GM23338 (cell line): ENCODE results near the gene UNC93A. TPM values are rescaled to one million over a fixed set of nuclear protein-coding genes. Genes with fewer than 3 reads are reported as not detected.

Experiments used
- ATAC-seq: fragments of 200-7000 bp; cut with Tn5 transposase; 3 replicates; pipeline ENCODE4 v1.9.1; 2020
- DNase-seq: peaks from one replicate; pipeline ENCODE4 v3.0.0-alpha.2; 2015; ENCODE audit warnings: low spot score
- H2AFZ ChIP-seq: fragments of 200-600 bp; sonication (generic); 2 replicates; pipeline ENCODE4 v1.8.0; 2016; ENCODE audit warnings: antibody characterized with exemption, mild to moderate bottlenecking, moderate library complexity
- H3F3A ChIP-seq: fragments of 200-600 bp; sonication (generic); replicated peaks from 2 replicates; pipeline ENCODE4 v1.8.0; 2017; ENCODE audit warnings: antibody characterized with exemption, mixed run types, low read depth
- H3K27ac ChIP-seq: fragments of 200-600 bp; sonication (generic); 2 replicates; pipeline ENCODE4 v1.6.1; 2016; ENCODE audit warnings: low read depth
- H3K27me3 ChIP-seq: fragments of 200-600 bp; sonication (generic); 2 replicates; pipeline ENCODE4 v1.8.0; 2016; ENCODE audit warnings: mild to moderate bottlenecking, mixed run types, moderate library complexity; ENCODE audit not compliant: insufficient read depth
- H3K36me3 ChIP-seq: fragments of 200-600 bp; sonication (generic); 2 replicates; pipeline ENCODE4 v1.8.0; 2016; ENCODE audit warnings: mild to moderate bottlenecking; ENCODE audit not compliant: insufficient read depth
- H3K4me1 ChIP-seq: fragments of 200-600 bp; sonication (generic); 2 replicates; pipeline ENCODE4 v1.8.0; 2016; ENCODE audit warnings: mild to moderate bottlenecking, moderate library complexity; ENCODE audit not compliant: insufficient read depth
- H3K4me2 ChIP-seq: fragments of 200-600 bp; sonication (generic); 2 replicates; pipeline ENCODE4 v1.7.1; 2017; ENCODE audit warnings: mixed run types
- H3K4me3 ChIP-seq: fragments of 200-600 bp; sonication (generic); 2 replicates; pipeline ENCODE4 v1.6.1; 2016; ENCODE audit warnings: mixed run types
- H3K79me2 ChIP-seq: fragments of 200-600 bp; sonication (generic); replicated peaks from 2 replicates; pipeline ENCODE4 v1.8.0; 2017; ENCODE audit warnings: mild to moderate bottlenecking; ENCODE audit not compliant: insufficient read depth
- H3K9me2 ChIP-seq: fragments of 200-600 bp; sonication (generic); 2 replicates; pipeline ENCODE4 v1.8.0; 2017; ENCODE audit not compliant: insufficient read depth
- H4K20me1 ChIP-seq: fragments of 200-600 bp; sonication (generic); replicated peaks from 2 replicates; pipeline ENCODE4 v1.8.0; 2017; ENCODE audit warnings: mild to moderate bottlenecking; ENCODE audit not compliant: insufficient read depth
- H3K27ac Mint-ChIP-seq: 2 replicates; pipeline ENCODE4 v1.8.0; 2020; ENCODE audit warnings: inconsistent platforms, mild to moderate bottlenecking, moderate library complexity, mixed read lengths
- H3K27me3 Mint-ChIP-seq: 3 replicates; pipeline ENCODE4 v1.8.0; 2022; ENCODE audit warnings: low read depth, mild to moderate bottlenecking, moderate library complexity, mixed read lengths, inconsistent platforms; ENCODE audit not compliant: insufficient read depth, poor library complexity
- H3K36me3 Mint-ChIP-seq: 3 replicates; pipeline ENCODE4 v1.8.0; 2021; ENCODE audit warnings: low read depth, mild to moderate bottlenecking, inconsistent platforms, moderate library complexity, mixed read lengths
- H3K4me1 Mint-ChIP-seq: 3 replicates; pipeline ENCODE4 v1.8.0; 2020; ENCODE audit warnings: mild to moderate bottlenecking, inconsistent platforms, mixed read lengths
- H3K4me3 Mint-ChIP-seq: 3 replicates; pipeline ENCODE4 v1.8.0; 2021; ENCODE audit warnings: moderate library complexity, mild to moderate bottlenecking, inconsistent platforms, mixed read lengths
- H3K9me3 Mint-ChIP-seq: 3 replicates; pipeline ENCODE4 v1.8.0; 2020; ENCODE audit warnings: moderate library complexity, mild to moderate bottlenecking, inconsistent platforms, mixed read lengths
- CREB1 ChIP-seq: fragments of 250-450 bp; sonication (Bioruptor Pico); IDR thresholded peaks from 2 replicates; pipeline ENCODE4 v1.5.0; 2020; ENCODE audit warnings: low read depth, mild to moderate bottlenecking, moderate library complexity
- NANOG ChIP-seq: IDR thresholded peaks from 2 replicates; pipeline ENCODE4 v1.6.1; 2016; ENCODE audit warnings: antibody characterized with exemption, borderline replicate concordance
- STAT1 ChIP-seq: IDR thresholded peaks from one replicate; pipeline ENCODE4 v1.6.1; 2016; ENCODE audit warnings: antibody characterized with exemption; ENCODE audit not compliant: unreplicated experiment
- ZNF331 ChIP-seq: fragments of 250-450 bp; sonication (Bioruptor Pico); IDR thresholded peaks from 2 replicates; pipeline ENCODE4 v1.5.0; 2020; ENCODE audit warnings: low read depth, mild to moderate bottlenecking, moderate library complexity
- ZNF462 ChIP-seq: fragments of 250-450 bp; sonication (Bioruptor Pico); IDR thresholded peaks from 2 replicates; pipeline ENCODE4 v1.5.0; 2020; ENCODE audit warnings: mild to moderate bottlenecking, moderate library complexity
- polyA plus RNA-seq: library from polyadenylated mRNA; unstranded; fragments of >200 nt; fragmentation: Nextera tagmentation; extraction: Ambion mirVana; gene quantifications from 2 replicates; pipeline ENCODE4 v1.2.1, GENCODE V29; 2016
- total RNA-seq: library from RNA; depleted of rRNA; stranded (reverse); fragments of >200 nt; shearing (Covaris generic); gene quantifications from 2 replicates; pipeline ENCODE4 v1.2.3, GENCODE V29; 2014
- TF ChIP-seq, protein P1 (sequence below): IDR thresholded peaks from one replicate; pipeline ENCODE4 v1.6.1; 2018; ENCODE audit warnings: antibody characterized with exemption; ENCODE audit not compliant: unreplicated experiment

The UNC93A gene
- total and polyA plus RNA-seq, 2 experiments from 2014 or later: 0.18 to 0.28 TPM

DNA sequence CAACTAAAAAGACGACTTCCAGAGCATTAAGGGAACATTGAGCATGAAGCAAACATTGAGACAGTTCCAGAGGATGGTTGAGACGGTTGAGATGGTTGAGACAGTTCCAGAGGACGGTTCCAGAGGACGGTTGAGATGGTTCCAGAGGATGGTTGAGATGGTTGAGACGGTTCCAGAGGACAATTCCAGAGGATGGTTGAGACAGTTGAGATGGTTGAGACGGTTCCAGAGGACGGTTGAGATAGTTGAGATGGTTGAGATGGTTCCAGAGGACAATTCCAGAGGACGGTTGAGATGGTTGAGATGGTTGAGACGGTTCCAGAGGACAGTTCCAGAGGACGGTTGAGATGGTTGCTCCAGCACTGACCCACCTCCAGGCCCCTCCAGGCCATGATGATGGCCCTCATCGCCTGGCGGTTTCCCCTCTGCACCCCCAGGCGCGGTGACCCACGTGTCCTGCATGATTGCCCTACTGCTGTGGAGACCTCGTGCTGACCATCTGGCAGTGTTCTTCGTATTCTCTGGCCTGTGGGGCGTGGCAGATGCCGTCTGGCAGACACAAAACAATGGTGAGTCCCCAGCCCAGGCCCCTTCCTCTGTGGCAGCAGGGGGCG, 16.3 kb downstream of the UNC93A start:
- Mint-ChIP-seq H3K27me3 (peaks cover 15% of the 10 kb centered on the region), H3K4me1 (peaks cover 24% of the 10 kb centered on the region), H3K36me3 (peaks cover 4% of the 10 kb centered on the region; the same call in 2 of the 3 replicates), H3K27ac (no peak overlapping the region), H3K4me3 (no peak overlapping the region), H3K9me3 (peaks cover 5% of the 10 kb centered on the region; the same call in 2 of the 3 replicates)
- peaks cover 5% of the 10 kb centered on the region; the same call in 1 of the 2 replicates for H3F3A ChIP-seq
- H4K20me1 ChIP-seq: no peaks in the 10 kb centered on the region
- TF ChIP-seq NANOG (no peak), ZNF331 (CRISPR knock-in tag) (no peak)
- TF ChIP-seq, protein P1, sequence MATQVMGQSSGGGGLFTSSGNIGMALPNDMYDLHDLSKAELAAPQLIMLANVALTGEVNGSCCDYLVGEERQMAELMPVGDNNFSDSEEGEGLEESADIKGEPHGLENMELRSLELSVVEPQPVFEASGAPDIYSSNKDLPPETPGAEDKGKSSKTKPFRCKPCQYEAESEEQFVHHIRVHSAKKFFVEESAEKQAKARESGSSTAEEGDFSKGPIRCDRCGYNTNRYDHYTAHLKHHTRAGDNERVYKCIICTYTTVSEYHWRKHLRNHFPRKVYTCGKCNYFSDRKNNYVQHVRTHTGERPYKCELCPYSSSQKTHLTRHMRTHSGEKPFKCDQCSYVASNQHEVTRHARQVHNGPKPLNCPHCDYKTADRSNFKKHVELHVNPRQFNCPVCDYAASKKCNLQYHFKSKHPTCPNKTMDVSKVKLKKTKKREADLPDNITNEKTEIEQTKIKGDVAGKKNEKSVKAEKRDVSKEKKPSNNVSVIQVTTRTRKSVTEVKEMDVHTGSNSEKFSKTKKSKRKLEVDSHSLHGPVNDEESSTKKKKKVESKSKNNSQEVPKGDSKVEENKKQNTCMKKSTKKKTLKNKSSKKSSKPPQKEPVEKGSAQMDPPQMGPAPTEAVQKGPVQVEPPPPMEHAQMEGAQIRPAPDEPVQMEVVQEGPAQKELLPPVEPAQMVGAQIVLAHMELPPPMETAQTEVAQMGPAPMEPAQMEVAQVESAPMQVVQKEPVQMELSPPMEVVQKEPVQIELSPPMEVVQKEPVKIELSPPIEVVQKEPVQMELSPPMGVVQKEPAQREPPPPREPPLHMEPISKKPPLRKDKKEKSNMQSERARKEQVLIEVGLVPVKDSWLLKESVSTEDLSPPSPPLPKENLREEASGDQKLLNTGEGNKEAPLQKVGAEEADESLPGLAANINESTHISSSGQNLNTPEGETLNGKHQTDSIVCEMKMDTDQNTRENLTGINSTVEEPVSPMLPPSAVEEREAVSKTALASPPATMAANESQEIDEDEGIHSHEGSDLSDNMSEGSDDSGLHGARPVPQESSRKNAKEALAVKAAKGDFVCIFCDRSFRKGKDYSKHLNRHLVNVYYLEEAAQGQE: no peak
- H3K27me3 ChIP-seq: no peaks in the 10 kb centered on the region
- no peak overlapping the region for H2AFZ ChIP-seq
- H3K36me3 ChIP-seq: no peaks in the 10 kb centered on the region
- no peak overlapping the region for H3K27ac ChIP-seq
- H3K9me2 ChIP-seq: no peaks in the 10 kb centered on the region
- H3K4me3 ChIP-seq: no peak overlapping the region
- H3K4me2 ChIP-seq: no peak overlapping the region
- H3K79me2 ChIP-seq: no peaks in the 10 kb centered on the region
- DNase-seq (no peak), ATAC-seq (no peak)
- peaks cover 10% of the 10 kb centered on the region for H3K4me1 ChIP-seq

DNA sequence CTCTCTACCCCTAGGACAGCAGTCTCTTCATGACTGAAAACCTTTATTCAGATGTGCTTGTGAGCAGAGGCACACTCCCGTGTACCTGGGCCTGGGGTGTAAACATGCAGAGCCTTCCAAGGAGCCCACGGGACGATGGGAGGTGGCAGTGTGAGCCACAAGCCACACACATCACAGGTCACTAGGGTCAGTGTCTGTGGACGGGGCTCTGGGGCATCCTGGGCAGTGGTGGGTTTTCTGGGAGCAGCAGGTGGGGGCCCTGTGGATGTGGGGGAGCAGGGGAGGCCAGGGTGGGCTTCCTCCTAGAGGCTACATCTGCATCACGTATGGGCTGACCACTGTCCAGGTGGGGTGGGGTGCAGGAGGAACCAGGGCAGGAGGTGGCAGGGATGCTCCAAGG, 17.1 kb downstream of the UNC93A start:
- Histone ChIP-seq H3K4me3 (no peak overlapping the region), H3K4me2 (no peak overlapping the region), H3K27ac (no peak overlapping the region), H3K79me2 (no peaks in the 10 kb centered on the region), H3F3A (peaks cover 5% of the 10 kb centered on the region; the same call in 1 of the 2 replicates), H3K27me3 (no peaks in the 10 kb centered on the region), H3K9me2 (0 out of 2 replicates have a peak, but pooled peaks cover under 1% of the 10 kb centered on the region), H3K36me3 (no peaks in the 10 kb centered on the region), H3K4me1 (peaks cover 10% of the 10 kb centered on the region), H4K20me1 (no peaks in the 10 kb centered on the region), H2AFZ (no peak overlapping the region)
- Mint-ChIP-seq H3K4me1 (peaks cover 28% of the 10 kb centered on the region), H3K27ac (no peak overlapping the region), H3K27me3 (peaks cover 18% of the 10 kb centered on the region), H3K9me3 (peaks cover 5% of the 10 kb centered on the region; the same call in 2 of the 3 replicates), H3K36me3 (peaks cover 4% of the 10 kb centered on the region; the same call in 2 of the 3 replicates), H3K4me3 (no peak overlapping the region)
- ATAC-seq: no peak
- no peak for DNase-seq
- no peak for TF ChIP-seq ZNF462 (CRISPR knock-in tag)
- TF ChIP-seq, protein P1: no peak
- TF ChIP-seq CREB1 (CRISPR knock-in tag): no peak
- TF ChIP-seq ZNF331 (CRISPR knock-in tag): no peak
- no peak for TF ChIP-seq NANOG
- TF ChIP-seq STAT1: no peak
